GM20431 (cell line): Measurements from ENCODE around the gene GFER.
"Not testable (repeated sequence)": the region's sequence is repeated elsewhere in the genome, so short reads cannot be mapped to it uniquely, and the experiment has no call there.

ENCODE experiments used
- in situ Hi-C: fragments of 300-500 bp; cut with MseI, MboI; formaldehyde crosslinking; loops from one replicate; pipeline ENCODE4 v1.15.0; 2020; ENCODE audit warnings: low sequenced_read_pairs; ENCODE audit not compliant: unreplicated experiment

The GFER gene

DNA sequence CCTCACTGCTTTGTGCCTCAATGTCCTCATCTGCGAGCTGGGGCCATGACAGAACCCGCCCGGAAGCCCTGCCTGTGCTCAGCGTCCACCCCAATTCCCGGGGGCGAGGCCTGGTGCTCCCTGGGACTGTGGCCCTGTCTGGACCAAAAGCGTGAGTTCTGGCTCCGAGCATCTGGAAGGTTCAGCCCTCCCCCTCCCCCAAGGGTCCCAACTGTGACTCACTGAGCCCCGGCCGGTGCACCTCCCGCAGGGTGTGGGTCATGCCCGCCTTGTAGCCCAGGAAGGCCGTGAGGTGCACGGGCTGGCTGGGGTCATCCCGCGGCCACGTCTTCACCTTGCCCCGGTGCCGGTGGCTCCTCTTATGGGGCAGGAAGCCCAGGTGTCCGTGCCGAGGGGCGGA is 30.3 kb upstream of the GFER start:
- in situ Hi-C loops = no loop called here

GRCh38 chr16:1957434-1958142 is 26.4 kb upstream of the GFER start:
- in situ Hi-C loops = not testable (repeated sequence)

GRCh38 chr16:1958143-1958491 is 25.9 kb upstream of the GFER start:
- in situ Hi-C loops = not testable (repeated sequence)

- in situ Hi-C loops = no loop called here
These were observed 25.2 kb upstream of the GFER start for GRCh38 chr16:1958715-1959268.

DNA sequence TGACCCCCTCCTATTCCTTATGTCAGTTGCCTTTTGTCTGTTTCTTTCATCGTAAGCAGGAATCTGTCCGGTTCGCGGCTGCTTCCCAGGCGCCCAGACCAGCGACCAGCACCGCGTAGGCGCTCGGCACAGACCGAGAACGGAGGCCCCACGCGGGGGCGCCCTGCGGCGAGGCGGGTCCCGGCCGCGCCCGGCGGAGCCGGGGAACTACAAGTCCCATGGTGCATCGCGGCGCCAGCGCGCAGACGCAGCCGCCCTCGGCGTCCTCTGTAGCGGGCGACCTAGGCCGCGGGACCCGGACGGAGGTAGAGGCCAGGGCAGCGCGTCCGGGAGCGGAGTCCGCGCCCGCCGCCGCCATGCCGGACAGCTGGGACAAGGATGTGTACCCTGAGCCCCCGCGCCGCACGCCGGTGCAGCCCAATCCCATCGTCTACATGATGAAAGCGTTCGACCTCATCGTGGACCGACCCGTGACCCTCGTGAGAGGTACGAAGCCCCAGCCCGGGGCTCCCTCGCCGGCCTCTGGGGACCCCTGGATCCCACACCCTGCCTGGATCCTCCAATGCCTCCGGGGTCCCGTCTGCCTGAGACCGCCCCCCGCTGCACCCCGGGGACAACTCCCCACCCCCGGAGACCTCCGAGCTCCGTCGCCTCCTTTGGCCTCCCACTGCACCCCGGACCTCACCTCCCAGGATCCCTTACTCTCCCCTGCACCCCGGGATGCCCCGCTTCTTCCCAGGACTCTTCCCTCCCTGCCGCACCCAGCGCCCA is 24.5 kb upstream of the GFER start, which contains the start of gene NDUFB10:
TSS of gene NDUFB10 (plus strand) at position 270 of the 771 bp plus-strand sequence. CDS start at position 357, 87 bp downstream.
- in situ Hi-C loops = no loop called here

- in situ Hi-C loops = no loop called here
These were observed 23.0 kb upstream of the GFER start for GRCh38 chr16:1960665-1961630.

GRCh38 chr16:1961651-1962067 is 22.3 kb upstream of the GFER start:
- in situ Hi-C loops = no loop called here

GRCh38 chr16:1962161-1963153 is 21.5 kb upstream of the GFER start:
- in situ Hi-C loops = not testable (repeated sequence)

DNA sequence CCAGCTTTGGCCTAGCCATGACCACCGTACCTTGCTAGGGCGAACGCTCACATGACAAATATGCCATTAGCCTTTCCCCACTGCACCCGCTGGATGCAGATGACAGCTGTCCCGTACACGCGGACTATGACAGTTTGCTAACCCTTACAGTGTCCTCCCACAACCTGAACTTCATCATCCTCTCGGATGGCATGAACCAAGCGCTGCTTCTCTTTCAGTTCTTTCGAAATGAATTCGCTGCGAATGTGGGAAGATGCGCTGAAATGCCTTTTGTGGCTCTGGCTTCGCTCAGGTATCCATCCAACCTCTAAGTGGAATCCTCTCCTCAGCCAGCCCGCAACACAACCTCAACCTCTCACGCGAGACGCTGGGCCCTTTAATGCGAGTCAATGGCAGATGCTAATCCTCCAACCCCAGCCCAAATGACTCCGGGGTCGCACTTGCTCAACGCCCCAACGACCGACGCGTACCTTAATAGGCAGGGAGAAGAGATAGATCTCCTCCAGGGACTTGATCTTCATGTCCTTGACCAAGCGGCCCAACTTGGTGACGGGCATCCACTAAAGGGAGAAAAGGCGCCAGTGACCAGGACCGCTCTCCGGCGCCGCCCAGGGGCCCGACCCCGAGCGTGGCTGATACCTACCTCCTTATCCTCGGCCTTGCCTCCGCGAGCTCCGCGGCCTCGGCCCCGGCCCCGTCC is 20.0 kb upstream of the GFER start:
- in situ Hi-C loops = no loop called here

DNA sequence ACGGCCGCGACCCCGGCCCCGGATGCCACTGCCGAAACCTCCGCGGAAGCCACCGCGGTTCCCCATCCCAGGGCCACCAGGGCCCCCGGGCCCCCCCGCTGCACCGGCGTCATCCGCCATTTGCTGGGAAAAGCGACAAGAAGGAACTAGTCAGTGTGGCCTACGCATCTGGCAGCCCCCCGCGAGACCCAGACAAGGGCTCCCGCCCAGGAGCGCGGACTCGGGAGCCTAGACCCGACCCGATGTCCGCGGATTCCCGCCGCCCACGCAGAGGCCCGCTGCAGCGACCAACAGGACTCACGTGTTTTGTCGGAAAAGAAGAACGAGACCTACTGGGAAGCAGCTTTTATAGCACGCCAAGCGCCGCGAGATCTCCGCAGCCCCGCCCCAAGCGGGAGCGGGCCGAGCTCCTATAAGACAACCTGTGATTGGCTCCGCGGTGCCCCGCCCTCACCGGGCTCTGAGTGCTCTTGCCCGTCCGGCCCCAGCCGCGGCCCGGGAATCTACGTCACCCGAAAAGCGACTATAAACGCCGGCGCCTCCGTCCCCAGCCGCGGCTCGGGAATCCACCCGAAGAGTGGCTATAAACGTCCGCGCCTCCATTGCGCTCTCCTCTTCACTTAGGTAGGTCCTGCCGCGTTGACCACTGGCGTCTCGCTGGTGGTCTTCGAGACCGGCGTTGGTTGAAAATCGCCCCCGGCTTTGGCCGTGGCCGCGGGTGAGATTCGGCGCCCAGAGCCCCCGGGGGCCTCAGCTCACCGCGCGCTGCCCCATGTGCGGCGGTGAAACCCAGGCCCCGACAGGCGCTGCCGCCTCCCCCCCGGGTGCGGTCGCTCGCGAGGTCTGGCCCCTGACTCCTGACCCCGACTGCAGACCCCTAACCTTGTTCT is 19.2 kb upstream of the GFER start, which contains the start of gene RPS2:
TSS of gene RPS2 (minus strand) at position 321 of the 890 bp plus-strand sequence. CDS start at position 120, 201 bp downstream.
- in situ Hi-C loops = no loop called here

- in situ Hi-C loops = no loop called here
These were observed 18.5 kb upstream of the GFER start for GRCh38 chr16:1965396-1966001.

DNA sequence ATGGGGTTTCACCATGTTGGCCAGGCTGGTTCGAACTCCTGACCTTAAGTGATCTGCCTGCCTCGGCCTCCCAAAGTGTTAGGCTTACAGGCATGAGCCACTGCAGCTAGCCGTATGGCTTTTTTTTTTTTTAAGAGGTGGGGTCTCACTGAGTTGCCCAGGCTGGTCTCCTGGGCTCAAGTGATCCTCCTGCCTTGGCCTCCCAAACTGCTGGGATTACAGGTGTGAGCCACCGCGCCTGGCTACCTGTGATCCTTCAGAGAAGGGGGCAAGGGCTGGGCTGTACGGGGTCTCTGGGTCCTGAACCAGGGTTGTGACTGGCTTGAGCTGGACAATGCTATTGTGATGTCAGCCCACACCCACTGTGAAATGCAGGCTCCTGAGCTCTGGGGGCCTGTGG is 17.5 kb upstream of the GFER start, which contains the start of gene RNF151:
TSS of gene RNF151 (plus strand) at position 397 of the 400 bp plus-strand sequence. CDS start 26 bp downstream, outside the sequence.
- in situ Hi-C loops = no loop called here

GRCh38 chr16:1968146-1968953 is 15.6 kb upstream of the GFER start:
- in situ Hi-C loops = no loop called here

- in situ Hi-C loops = no loop called here
These were observed 12.1 kb upstream of the GFER start, which contains the start of gene TBL3 for GRCh38 chr16:1971796-1972489. TBL3 (plus strand) TSS chr16:1972053; CDS start chr16:1972165, 112 bp downstream.

DNA sequence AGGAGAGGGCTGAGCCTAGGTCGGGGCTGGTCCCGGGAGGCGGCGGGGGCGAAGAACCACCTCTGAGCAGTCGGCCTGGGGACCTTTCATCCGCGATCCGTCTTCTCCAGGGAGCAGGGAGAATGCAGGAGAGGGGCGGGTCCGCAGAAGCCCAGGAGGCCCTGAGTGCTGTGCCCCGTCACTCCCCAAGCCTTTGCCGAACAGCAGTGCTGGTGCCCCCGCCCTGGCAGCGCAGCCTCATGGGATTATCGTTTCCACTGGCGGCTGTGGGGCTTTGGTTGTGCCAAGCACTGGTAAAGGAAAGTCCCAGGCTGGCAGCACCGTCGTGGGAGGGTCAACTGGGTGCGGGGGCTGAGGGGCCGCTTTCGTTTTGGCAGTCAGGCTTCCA is 11.5 kb upstream of the GFER start:
- in situ Hi-C loops = no loop called here
